H1 (cell line): ENCODE results near the gene EIF2B2. TPM values are rescaled to one million over a fixed set of nuclear protein-coding genes. Genes with fewer than 3 reads are reported as not detected.

ENCODE experiments used
- CTCF ChIA-PET: fragments of 300-600 bp; sonication (Branson Sonifier 250); formaldehyde crosslinking; loops from one replicate; lab custom pipeline; 2021; ENCODE audit not compliant: partially characterized antibody; lab: Charles Lee
- POLR2A ChIA-PET: fragments of 300-600 bp; sonication (Branson Sonifier 250); formaldehyde crosslinking; loops from one replicate; lab custom pipeline; 2021; ENCODE audit warnings: inconsistent platforms; ENCODE audit not compliant: partially characterized antibody; lab: Charles Lee
- DNase-seq, 2 experiments: peaks; one replicate each; pipeline versions ENCODE4 v3.0.0 to v3.0.0-alpha.2; 2010 to 2022; ENCODE audit warnings: low spot score in 2 of 2, low read depth in 1 of 2, mixed read lengths in 1 of 2
- FAIRE-seq: peaks from 2 replicates; lab custom pipeline; 2011; peaks lifted over from hg19 to GRCh38; lab: Jason Lieb, UNC
- H2AFZ ChIP-seq: 2 replicates; pipeline ENCODE4 v1.8.1; 2012; ENCODE audit warnings: low read length, inconsistent platforms
- H2AK5ac ChIP-seq: 2 replicates; pipeline ENCODE4 v1.6.1; 2013; ENCODE audit warnings: low read depth, low read length
- H2BK120ac ChIP-seq: replicated peaks from 2 replicates; pipeline ENCODE3; 2013; ENCODE audit warnings: low read depth, low read length, inconsistent platforms
- H2BK12ac ChIP-seq: 2 replicates; pipeline ENCODE4 v1.6.1; 2013; ENCODE audit warnings: low read depth, low read length
- H2BK15ac ChIP-seq: 2 replicates; pipeline ENCODE4 v1.6.1; 2013; ENCODE audit warnings: low read length
- H2BK20ac ChIP-seq: 2 replicates; pipeline ENCODE4 v1.6.1; 2013; ENCODE audit warnings: low read length
- H2BK5ac ChIP-seq: 2 replicates; pipeline ENCODE4 v1.6.1; 2013; ENCODE audit warnings: low read depth, low read length
- H3K14ac ChIP-seq: 2 replicates; pipeline ENCODE4 v1.6.1; 2013; ENCODE audit warnings: inconsistent platforms; ENCODE audit not compliant: insufficient read length
- H3K18ac ChIP-seq: 2 replicates; pipeline ENCODE4 v1.6.1; 2013; ENCODE audit warnings: low read length; ENCODE audit errors: extremely low read depth
- H3K23ac ChIP-seq: 2 replicates; pipeline ENCODE4 v1.6.1; 2013; ENCODE audit warnings: inconsistent platforms; ENCODE audit not compliant: insufficient read length
- H3K23me2 ChIP-seq: 2 replicates; pipeline ENCODE4 v1.6.1; 2013; ENCODE audit warnings: low read depth, low read length
- H3K27ac ChIP-seq: 2 replicates; pipeline ENCODE4 v1.6.1; 2011; ENCODE audit warnings: low read depth, low read length, inconsistent platforms
- H3K27me3 ChIP-seq, 4 experiments: replicated peaks in 1 of 4; 1 replicate in 1 of 4; 2 replicates in 3 of 4; pipeline versions ENCODE4 v1.6.1 to v1.8.1; 2011 to 2013; ENCODE audit warnings: low read length in 3 of 4, mild to moderate bottlenecking in 3 of 4, inconsistent platforms in 2 of 4, mixed read lengths in 2 of 4, moderate library complexity in 1 of 4; ENCODE audit not compliant: control insufficient read depth in 3 of 4, insufficient read depth in 3 of 4; ENCODE audit errors: extremely low read depth in 1 of 4
- H3K36me3 ChIP-seq, 4 experiments: 2 replicates each; pipeline versions ENCODE4 v1.6.1 to v1.8.1; 2011 to 2013; ENCODE audit warnings: mild to moderate bottlenecking in 4 of 4, low read length in 3 of 4, moderate library complexity in 2 of 4, control low read depth in 1 of 4, inconsistent platforms in 1 of 4; ENCODE audit not compliant: insufficient read depth in 4 of 4, control insufficient read depth in 2 of 4
- H3K4ac ChIP-seq: replicated peaks from 2 replicates; pipeline ENCODE3; 2013; ENCODE audit warnings: low read length, low read depth, mixed read lengths, inconsistent platforms; ENCODE audit not compliant: insufficient read length
- H3K4me1 ChIP-seq, 4 experiments: replicated peaks in 1 of 4; 1 replicate in 1 of 4; 2 replicates in 3 of 4; pipeline versions ENCODE4 v1.6.1 to v1.8.1; 2011 to 2013; ENCODE audit warnings: low read length in 3 of 4, inconsistent platforms in 2 of 4, mixed read lengths in 1 of 4; ENCODE audit not compliant: insufficient read depth in 4 of 4, control insufficient read depth in 3 of 4
- H3K4me2 ChIP-seq, 2 experiments: 2 replicates each; pipeline versions ENCODE4 v1.6.1 to v1.8.1; 2011 to 2013; ENCODE audit warnings: low read depth in 2 of 2, low read length in 2 of 2, control low read depth in 1 of 2, inconsistent platforms in 1 of 2, mild to moderate bottlenecking in 1 of 2; ENCODE audit not compliant: insufficient read depth in 1 of 2
- H3K4me3 ChIP-seq, 4 experiments: fragments of 200-600, 300-600 bp in 1 of 4; sonication (generic), shearing (Covaris generic), sonication (Bioruptor Twin) in 1 of 4; 2 replicates each; pipeline versions ENCODE4 v1.5.1 to v1.8.1; 2011 to 2016; ENCODE audit warnings: low read length in 4 of 4, low read depth in 3 of 4, control low read depth in 2 of 4, inconsistent platforms in 2 of 4, mild to moderate bottlenecking in 2 of 4, mixed read lengths in 1 of 4, moderate library complexity in 1 of 4; ENCODE audit not compliant: insufficient read depth in 2 of 4; ENCODE audit errors: extremely low read depth in 1 of 4
- H3K56ac ChIP-seq: replicated peaks from 2 replicates; pipeline ENCODE3; 2013; ENCODE audit warnings: low read depth, mild to moderate bottlenecking, mixed read lengths, low read length, inconsistent platforms; ENCODE audit not compliant: insufficient read length
- H3K79me1 ChIP-seq: 2 replicates; pipeline ENCODE4 v1.6.1; 2013; ENCODE audit warnings: low read depth, low read length, control low read depth
- H3K79me2 ChIP-seq, 2 experiments: 2 replicates each; pipeline versions ENCODE4 v1.6.1 to v1.8.1; 2012 to 2013; ENCODE audit warnings: low read length in 2 of 2, mild to moderate bottlenecking in 2 of 2, inconsistent platforms in 1 of 2; ENCODE audit not compliant: insufficient read depth in 2 of 2, control insufficient read depth in 1 of 2
- H3K9ac ChIP-seq, 4 experiments: replicated peaks in 1 of 4; 1 replicate in 1 of 4; 2 replicates in 3 of 4; pipeline versions ENCODE4 v1.6.1 to v1.8.1; 2011 to 2013; ENCODE audit warnings: low read depth in 3 of 4, low read length in 3 of 4, control low read depth in 2 of 4, mild to moderate bottlenecking in 2 of 4, moderate library complexity in 2 of 4, inconsistent platforms in 1 of 4; ENCODE audit errors: extremely low read depth in 1 of 4
- H3K9me3 ChIP-seq, 2 experiments: 2 replicates each; pipeline versions ENCODE4 v1.6.1 to v1.8.1; 2012 to 2013; ENCODE audit warnings: mild to moderate bottlenecking in 2 of 2, moderate library complexity in 2 of 2, control low read depth in 1 of 2, inconsistent platforms in 1 of 2, low read depth in 1 of 2, low read length in 1 of 2, mixed read lengths in 1 of 2; ENCODE audit not compliant: insufficient read depth in 2 of 2
- H4K20me1 ChIP-seq, 2 experiments: replicated peaks in 1 of 2; 2 replicates each; pipeline versions ENCODE3 to v1.8.1; 2011 to 2013; ENCODE audit warnings: inconsistent platforms in 2 of 2, low read length in 2 of 2, mild to moderate bottlenecking in 1 of 2; ENCODE audit not compliant: insufficient read depth in 2 of 2, control insufficient read depth in 1 of 2
- H4K5ac ChIP-seq: 2 replicates; pipeline ENCODE4 v1.6.1; 2013; ENCODE audit warnings: low read length, low read depth, mixed read lengths, inconsistent platforms; ENCODE audit not compliant: insufficient read length
- H4K8ac ChIP-seq: 2 replicates; pipeline ENCODE4 v1.8.0; 2013; ENCODE audit warnings: mild to moderate bottlenecking, moderate library complexity, low read length, inconsistent platforms; ENCODE audit not compliant: insufficient read depth; ENCODE audit errors: extremely low read depth
- H4K91ac ChIP-seq: replicated peaks from 2 replicates; pipeline ENCODE3; 2013; ENCODE audit warnings: low read length, mixed read lengths, inconsistent platforms; ENCODE audit not compliant: insufficient read length
- CBX5 ChIP-seq: fragments of 300-800, 300-1000 bp; sonication (generic); IDR thresholded peaks from 2 replicates; pipeline ENCODE4 v1.7.1; 2016; ENCODE audit warnings: antibody characterized with exemption, low read length, low read depth
- EZH2 ChIP-seq: fragments of 200-600 bp; sonication (generic); IDR thresholded peaks from 2 replicates; pipeline ENCODE4 v1.7.1; 2012; ENCODE audit warnings: low read depth, mild to moderate bottlenecking, moderate library complexity, low read length, inconsistent platforms; ENCODE audit not compliant: severe bottlenecking
- KDM1A ChIP-seq: fragments of 200-600, 300-600 bp; sonication (generic); IDR thresholded peaks from 2 replicates; pipeline ENCODE4 v1.7.1; 2016; ENCODE audit warnings: mild to moderate bottlenecking, low read length, borderline replicate concordance
- POU5F1 ChIP-seq: IDR thresholded peaks from 2 replicates; pipeline ENCODE4 v1.6.1; 2011; ENCODE audit warnings: low read depth, mild to moderate bottlenecking, low read length, moderate library complexity
- SIRT6 ChIP-seq: IDR thresholded peaks from one replicate; pipeline ENCODE4 v1.7.1; 2012; ENCODE audit warnings: low read length, inconsistent platforms
- SP4 ChIP-seq: IDR thresholded peaks from 2 replicates; pipeline ENCODE4 v1.6.1; 2012; ENCODE audit warnings: low read length, inconsistent platforms
- WGBS, 2 experiments: shearing (Covaris generic) in 1 of 2; methylation state at CpG; one replicate each; pipeline versions ENCODE4 v1.1.6 to v1.1.7; 2013 to 2015; ENCODE audit warnings: low lambda C conversion rate in 2 of 2, mixed read lengths in 2 of 2, inconsistent platforms in 1 of 2, low coverage in 1 of 2, missing lambda C conversion rate in 1 of 2; ENCODE audit not compliant: insufficient replicate concordance in 2 of 2, insufficient coverage in 1 of 2, insufficient read length in 1 of 2; ENCODE audit errors: extremely low coverage in 1 of 2, missing lambda C conversion rate in 1 of 2; 5-methylcytosine and 5-hydroxymethylcytosine counted together
- polyA plus RNA-seq, 7 experiments: library from polyadenylated mRNA; depleted of rRNA in 3 of 7; stranded (reverse) in 5 of 7; unstranded in 2 of 7; fragments of >200 nt in 5 of 7; fragments of 200-250 nt in 2 of 7; gene quantifications; 1 replicate in 5 of 7; 2 replicates in 1 of 7; 4 replicates in 1 of 7; pipeline versions ENCODE4 v1.2.1 to v1.2.3, GENCODE V29; 2011 to 2013; ENCODE audit warnings: missing spikeins in 2 of 7, mixed read lengths in 2 of 7
- total RNA-seq: library from RNA; stranded (reverse); fragmentation: NEBNext Ultra II Directional; extraction: Animal tissue kit (Norgen Biotek cat#: 25700); gene quantifications from 2 replicates; pipeline ENCODE4 v1.2.1, GENCODE V29; 2021
- TF ChIP-seq, protein P1 (sequence below): IDR thresholded peaks from 2 replicates; pipeline ENCODE4 v1.6.1; 2012; ENCODE audit warnings: inconsistent platforms
- TF ChIP-seq, protein P2 (sequence below): IDR thresholded peaks from 2 replicates; pipeline ENCODE4 v1.6.1; 2012; ENCODE audit warnings: low read length, inconsistent platforms
- TF ChIP-seq, protein P3 (sequence below): IDR thresholded peaks from 2 replicates; pipeline ENCODE4 v1.6.1; 2012; ENCODE audit warnings: inconsistent platforms
- TF ChIP-seq, protein P4 (sequence below): IDR thresholded peaks from 2 replicates; pipeline ENCODE4 v1.6.1; 2011; ENCODE audit warnings: low read depth, mild to moderate bottlenecking, low read length; ENCODE audit not compliant: insufficient read depth

The EIF2B2 gene
- total and polyA plus RNA-seq, 2 of the 8 experiments (the other 6 are each of a cell fraction or from before 2014, with no cell fraction given) = 42.6 to 79.9 TPM

DNA sequence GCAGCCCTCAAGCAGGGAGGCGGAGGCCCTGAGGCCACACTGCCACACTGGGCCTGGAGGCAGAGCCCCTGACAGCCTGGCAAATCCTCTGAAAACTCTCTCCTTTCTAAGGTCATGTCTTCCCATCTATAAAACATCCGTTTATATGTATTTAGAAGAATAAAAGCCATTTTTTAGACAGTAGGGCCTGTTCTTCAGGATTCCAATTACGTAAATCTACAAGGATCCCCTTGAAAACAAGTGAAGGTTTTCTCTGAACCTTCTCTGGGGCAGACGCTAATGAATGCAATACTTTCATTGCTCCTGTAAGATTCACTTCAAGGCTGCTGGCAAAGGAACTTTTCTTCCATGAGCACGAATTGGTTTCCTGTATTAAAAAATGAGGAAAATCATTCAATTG is 12.8 kb downstream of the EIF2B2 start:
- Histone ChIP-seq H4K5ac (no peak overlapping the region), H3K23me2 (no peaks in the 10 kb centered on the region), H2BK15ac (no peak overlapping the region), H3K79me1 (no peaks in the 10 kb centered on the region), H2AFZ (no peak overlapping the region), H2BK120ac (no peak overlapping the region), H2BK12ac (no peak overlapping the region), H3K27ac (no peak overlapping the region), H4K20me1 (no peaks in the 10 kb centered on the region), H4K8ac (no peak overlapping the region), H3K79me2 (no peaks in the 10 kb centered on the region), H3K27me3 (no peaks in the 10 kb centered on the region), H3K9ac (no peak overlapping the region), H4K91ac (no peak overlapping the region), H3K56ac (no peak overlapping the region), H2BK5ac (no peak overlapping the region), H3K14ac (no peak overlapping the region), H3K36me3 (peaks cover 2 to 34% (median 12%) of the 10 kb centered on the region in 4 experiments; a peak in 7 of 8 replicates), H3K4me3 (no peak overlapping the region), H3K4me1 (no peaks in the 10 kb centered on the region), H3K23ac (no peak overlapping the region), H3K4me2 (no peak overlapping the region), H2BK20ac (no peak overlapping the region), H3K18ac (no peak overlapping the region), H3K9me3 (no peaks in the 10 kb centered on the region), H3K4ac (no peak overlapping the region), H2AK5ac (no peak overlapping the region)
- ChIA-PET POLR2A (interaction anchor here (1.1 to 1.3 kb wide), 2 partner anchors 13 to 52 kb away, joined by 3 read pairs; partner anchors contain the start of gene EIF2B2), CTCF (interaction anchor here (0.8 to 1.3 kb wide), 3 partner anchors 71 to 110 kb away, joined by 3 to 5 read pairs (median 4); no protein-coding TSS in a partner anchor)
- FAIRE-seq = no peak
- 92% methylated on average over 5 of the region's 5 CpGs; no CpG with 5 or more reads in 1 of the 2 experiments for WGBS, 2 experiments
- TF ChIP-seq, protein P1, sequence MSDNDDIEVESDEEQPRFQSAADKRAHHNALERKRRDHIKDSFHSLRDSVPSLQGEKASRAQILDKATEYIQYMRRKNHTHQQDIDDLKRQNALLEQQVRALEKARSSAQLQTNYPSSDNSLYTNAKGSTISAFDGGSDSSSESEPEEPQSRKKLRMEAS = no peak
- no peak for TF ChIP-seq SIRT6
- TF ChIP-seq EZH2 = no peak
- TF ChIP-seq, protein P2, sequence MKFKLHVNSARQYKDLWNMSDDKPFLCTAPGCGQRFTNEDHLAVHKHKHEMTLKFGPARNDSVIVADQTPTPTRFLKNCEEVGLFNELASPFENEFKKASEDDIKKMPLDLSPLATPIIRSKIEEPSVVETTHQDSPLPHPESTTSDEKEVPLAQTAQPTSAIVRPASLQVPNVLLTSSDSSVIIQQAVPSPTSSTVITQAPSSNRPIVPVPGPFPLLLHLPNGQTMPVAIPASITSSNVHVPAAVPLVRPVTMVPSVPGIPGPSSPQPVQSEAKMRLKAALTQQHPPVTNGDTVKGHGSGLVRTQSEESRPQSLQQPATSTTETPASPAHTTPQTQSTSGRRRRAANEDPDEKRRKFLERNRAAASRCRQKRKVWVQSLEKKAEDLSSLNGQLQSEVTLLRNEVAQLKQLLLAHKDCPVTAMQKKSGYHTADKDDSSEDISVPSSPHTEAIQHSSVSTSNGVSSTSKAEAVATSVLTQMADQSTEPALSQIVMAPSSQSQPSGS = no peak
- no peak for TF ChIP-seq SP4
- TF ChIP-seq KDM1A = no peak
- TF ChIP-seq, protein P3, sequence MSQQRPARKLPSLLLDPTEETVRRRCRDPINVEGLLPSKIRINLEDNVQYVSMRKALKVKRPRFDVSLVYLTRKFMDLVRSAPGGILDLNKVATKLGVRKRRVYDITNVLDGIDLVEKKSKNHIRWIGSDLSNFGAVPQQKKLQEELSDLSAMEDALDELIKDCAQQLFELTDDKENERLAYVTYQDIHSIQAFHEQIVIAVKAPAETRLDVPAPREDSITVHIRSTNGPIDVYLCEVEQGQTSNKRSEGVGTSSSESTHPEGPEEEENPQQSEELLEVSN = no peak
- TF ChIP-seq, protein P4, sequence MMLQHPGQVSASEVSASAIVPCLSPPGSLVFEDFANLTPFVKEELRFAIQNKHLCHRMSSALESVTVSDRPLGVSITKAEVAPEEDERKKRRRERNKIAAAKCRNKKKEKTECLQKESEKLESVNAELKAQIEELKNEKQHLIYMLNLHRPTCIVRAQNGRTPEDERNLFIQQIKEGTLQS = no peak
- no peak for TF ChIP-seq POU5F1
- TF ChIP-seq CBX5 = no peak
- DNase-seq = no peak
